GM18861 (cell line): ENCODE measurements around the gene RIMKLB.
"Not testable (repeated sequence)": the region's sequence is repeated elsewhere in the genome, so short reads cannot be mapped to it uniquely, and the experiment has no call there.

Experiments
- ATAC-seq: cut with Tn5 transposase; IDR thresholded peaks from one replicate; pipeline ENCODE4 v1.9.1; 2021; ENCODE audit not compliant: unreplicated experiment

RIMKLB gene

GRCh38 chr12:8692573-8692972 is 5.2 kb upstream of the RIMKLB start:
- no peak for ATAC-seq

GRCh38 chr12:8695116-8695515 is 2.7 kb upstream of the RIMKLB start:
- ATAC-seq: no peak

- no peak for ATAC-seq
Measured at GRCh38 chr12:8696442-8697090, 1.2 kb upstream of the RIMKLB start.

- ATAC-seq: peak; percentile 6
Measured at GRCh38 chr12:8697120-8697475, 693 bp upstream of the RIMKLB start.

GRCh38 chr12:8698132-8698851 is 501 bp downstream of the RIMKLB start:
- peak; percentile 45 for ATAC-seq

- ATAC-seq: no peak
Measured at GRCh38 chr12:8698879-8699278, 1.1 kb downstream of the RIMKLB start.

- ATAC-seq: no peak
Measured at GRCh38 chr12:8699714-8700113, 1.9 kb downstream of the RIMKLB start.

GRCh38 chr12:8701046-8701660 is 3.4 kb downstream of the RIMKLB start:
- no peak for ATAC-seq

GRCh38 chr12:8702159-8702558 is 4.4 kb downstream of the RIMKLB start:
- ATAC-seq: no peak

GRCh38 chr12:8709124-8709830 is 11.5 kb downstream of the RIMKLB start:
- ATAC-seq: no peak

- no peak for ATAC-seq
Measured at GRCh38 chr12:8712572-8712971, 14.8 kb downstream of the RIMKLB start.

- no peak for ATAC-seq
Measured at GRCh38 chr12:8722286-8722800, 24.6 kb downstream of the RIMKLB start.

GRCh38 chr12:8734873-8735381 is 37.1 kb downstream of the RIMKLB start:
- no peak for ATAC-seq

GRCh38 chr12:8742501-8742900 is 44.7 kb downstream of the RIMKLB start:
- ATAC-seq: no peak

- not testable (repeated sequence) for ATAC-seq
Measured at GRCh38 chr12:8743121-8743520, 45.3 kb downstream of the RIMKLB start.

GRCh38 chr12:8745631-8746030 is 47.8 kb downstream of the RIMKLB start:
- ATAC-seq: not testable (repeated sequence)

GRCh38 chr12:8746046-8746445 is 48.3 kb downstream of the RIMKLB start:
- ATAC-seq: no peak

- not testable (repeated sequence) for ATAC-seq
Measured at GRCh38 chr12:8760076-8760475, 62.3 kb downstream of the RIMKLB start.

- not testable (repeated sequence) for ATAC-seq
Measured at GRCh38 chr12:8762701-8763100, 64.9 kb downstream of the RIMKLB start.

- ATAC-seq: not testable (repeated sequence)
Measured at GRCh38 chr12:8766121-8766520, 68.3 kb downstream of the RIMKLB start.

GRCh38 chr12:8770499-8770898 is 72.7 kb downstream of the RIMKLB start:
- ATAC-seq: no peak
